HL-60 (cell line): ENCODE data around the gene SPEN.
"Not testable (repeated sequence)": the region's sequence is repeated elsewhere in the genome, so short reads cannot be mapped to it uniquely, and the experiment has no call there.

Experiments used
- DNase-seq, 2 experiments: peaks; one replicate each; pipeline ENCODE4 v3.0.0-alpha.2; 2010 to 2020; ENCODE audit warnings: low read depth in 1 of 2, low spot score in 1 of 2
- H3K27ac ChIP-seq: fragments of 250-450 bp; sonication (Bioruptor Pico); replicated peaks from 2 replicates; pipeline ENCODE4 v1.5.1; 2020; ENCODE audit warnings: mild to moderate bottlenecking, moderate library complexity
- H3K27me3 ChIP-seq: fragments of 250-450 bp; sonication (Bioruptor Pico); 2 replicates; pipeline ENCODE4 v1.5.1; 2021; ENCODE audit warnings: mild to moderate bottlenecking, moderate library complexity; ENCODE audit not compliant: insufficient read depth, poor library complexity, severe bottlenecking
- H3K4me3 ChIP-seq: replicated peaks from 2 replicates; pipeline ENCODE4 v1.5.1; 2011; ENCODE audit warnings: mild to moderate bottlenecking, control low read depth, low read length; ENCODE audit not compliant: insufficient read depth
- CTCF ChIP-seq: IDR thresholded peaks from one replicate; pipeline ENCODE4 v1.5.1; 2011; ENCODE audit warnings: low read length, control low read depth, inconsistent platforms; ENCODE audit not compliant: insufficient read depth
- GABPA ChIP-seq: IDR thresholded peaks from 2 replicates; pipeline ENCODE4 v1.6.1; 2012; ENCODE audit warnings: low read depth
- POLR2AphosphoS5 ChIP-seq: IDR thresholded peaks from 2 replicates; pipeline ENCODE4 v1.6.1; 2012; ENCODE audit warnings: low read depth
- REST ChIP-seq: IDR thresholded peaks from 2 replicates; pipeline ENCODE4 v1.6.1; 2012; ENCODE audit warnings: low read depth; ENCODE audit not compliant: insufficient replicate concordance
- SPI1 ChIP-seq: IDR thresholded peaks from 2 replicates; pipeline ENCODE4 v1.6.1; 2012; ENCODE audit warnings: low read depth, mild to moderate bottlenecking, borderline replicate concordance

The SPEN gene

DNA sequence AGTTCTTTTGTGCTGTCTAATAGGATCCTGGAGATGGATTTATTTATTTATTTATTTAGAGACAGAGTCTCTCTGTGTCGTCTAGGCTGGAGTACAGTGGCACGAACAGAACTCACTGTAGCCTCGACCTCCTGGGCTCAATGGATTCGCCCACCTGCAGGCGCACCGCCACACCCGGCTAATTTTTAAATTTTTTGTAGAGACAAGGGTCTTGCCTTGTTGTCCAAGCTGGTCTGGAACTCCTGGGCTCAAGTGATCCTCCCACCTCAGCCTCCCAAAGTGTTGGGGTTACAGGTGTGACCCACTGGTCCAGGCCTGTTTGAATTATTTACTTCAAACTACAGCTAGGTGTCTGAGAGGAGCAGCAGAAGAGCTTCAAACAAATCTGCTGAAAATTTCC is 9.6 kb upstream of the SPEN start:
- no peak for DNase-seq
- no peaks in the 10 kb centered on the region for H3K27me3 ChIP-seq
- H3K27ac ChIP-seq: no peak overlapping the region
- no peak for TF ChIP-seq POLR2AphosphoS5
- TF ChIP-seq GABPA: no peak
- no peak for TF ChIP-seq REST
- TF ChIP-seq SPI1: no peak
- no peak for TF ChIP-seq CTCF
- H3K4me3 ChIP-seq: no peak overlapping the region

GRCh38 chr1:15838721-15839120 is 8.8 kb upstream of the SPEN start:
- Histone ChIP-seq H3K27ac (no peak overlapping the region), H3K4me3 (no peak overlapping the region), H3K27me3 (no peaks in the 10 kb centered on the region)
- TF ChIP-seq SPI1: no peak
- TF ChIP-seq POLR2AphosphoS5: no peak
- TF ChIP-seq CTCF: no peak
- TF ChIP-seq REST: no peak
- no peak for TF ChIP-seq GABPA
- DNase-seq: no peak

DNA sequence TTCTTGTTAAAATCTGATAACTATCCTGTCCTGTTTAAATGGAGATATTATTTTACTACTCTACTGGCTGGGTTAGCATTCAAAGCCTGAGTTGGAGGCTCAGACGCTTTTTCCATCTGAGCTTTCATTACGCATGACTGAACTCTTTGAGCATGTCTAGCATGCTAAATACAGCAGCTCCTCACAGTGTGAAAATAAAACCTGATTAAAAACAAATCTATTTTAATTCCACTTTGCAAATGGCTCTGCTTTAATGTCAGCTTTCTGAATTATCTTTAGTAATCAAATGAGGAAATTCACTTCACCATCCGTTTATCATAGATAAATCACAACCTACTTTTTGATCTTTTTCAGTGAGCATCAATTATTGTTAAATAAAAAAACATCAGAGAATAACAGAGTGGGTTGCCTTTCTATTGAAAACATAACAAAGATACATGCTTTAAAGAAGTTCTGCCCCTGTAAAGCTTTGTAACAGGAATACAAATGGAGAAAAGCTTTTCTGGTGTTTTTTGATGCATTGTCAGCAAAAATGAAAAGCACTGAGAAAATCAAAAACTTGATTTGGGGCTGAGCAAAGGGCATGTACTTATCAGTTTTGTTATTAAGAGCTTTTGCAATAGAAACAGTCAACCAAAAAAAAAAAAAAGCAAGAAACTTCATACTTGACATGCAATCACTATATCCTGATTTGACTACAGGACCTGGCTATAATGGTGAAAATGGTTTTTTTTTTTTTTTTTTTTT is 3.5 kb upstream of the SPEN start:
- DNase-seq: no peak
- Histone ChIP-seq H3K27ac (no peak overlapping the region), H3K27me3 (no peaks in the 10 kb centered on the region), H3K4me3 (no peak overlapping the region)
- TF ChIP-seq SPI1 (no peak), GABPA (no peak), REST (no peak), POLR2AphosphoS5 (no peak), CTCF (no peak)

DNA sequence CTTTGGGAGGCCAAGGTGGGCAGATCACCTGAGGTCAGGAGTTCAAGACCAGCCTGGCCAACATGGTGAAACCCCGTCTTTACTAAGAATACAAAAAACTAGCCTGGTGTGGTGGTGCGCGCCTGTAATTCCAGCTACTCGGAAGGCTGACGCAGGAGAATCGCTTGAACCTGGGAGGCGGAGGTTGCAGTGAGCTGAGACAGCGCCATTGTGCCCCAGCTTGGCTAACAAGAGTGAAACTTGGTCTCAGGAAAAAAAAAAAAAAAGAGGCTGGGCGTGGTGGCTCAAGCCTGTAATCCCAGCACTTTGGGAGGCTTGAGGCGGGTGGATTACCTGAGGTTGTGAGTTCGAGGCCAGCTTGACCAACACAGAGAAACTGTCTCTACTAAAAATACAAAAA is 1.5 kb upstream of the SPEN start:
- not testable (repeated sequence) for H3K27me3 ChIP-seq, H3K4me3 ChIP-seq, H3K27ac ChIP-seq, DNase-seq
